Hepatocyte (in vitro differentiated cells): ENCODE data around the gene CD55.

Experiments
- CTCF ChIP-seq: fragments of 200-600 bp; sonication (generic); IDR thresholded peaks from 2 replicates; pipeline ENCODE4 v1.5.1; 2016; ENCODE audit warnings: antibody characterized with exemption, mild to moderate bottlenecking; ENCODE audit not compliant: poor library complexity
- EZH2 ChIP-seq: fragments of 200-600 bp; sonication (generic); IDR thresholded peaks from 2 replicates; pipeline ENCODE4 v1.6.1; 2016; ENCODE audit warnings: antibody characterized with exemption, mild to moderate bottlenecking, borderline replicate concordance

- TF ChIP-seq EZH2 (no peak), CTCF (no peak)
Observed at GRCh38 chr1:207333009-207333600, 11.6 kb downstream of the CD55 start.
